HCT116 (cell line): Measurements from ENCODE around the gene CFAP77. TPM values are rescaled to one million over a fixed set of nuclear protein-coding genes. Genes with fewer than 3 reads are reported as not detected.

Experiments used
- ATAC-seq: fragments of 200-7000 bp; cut with Tn5 transposase; 2 replicates; pipeline ENCODE4 v1.9.1; 2020; ENCODE audit warnings: mild to moderate bottlenecking, moderate library complexity
- BruUV-seq: library from RNA; stranded (reverse); fragments of 400-500 nt; replicated peaks from 2 replicates; lab custom pipeline; 2021; lab: Mats Ljungman, UMichigan
- CTCF ChIA-PET: fragments of 300-600 bp; sonication (Branson Sonifier 250); formaldehyde crosslinking; loops from one replicate; lab custom pipeline; 2021; ENCODE audit warnings: antibody characterized with exemption; lab: Charles Lee
- POLR2A ChIA-PET: fragments of 300-600, 350-600 bp; sonication (Branson Sonifier 250); formaldehyde crosslinking; loops from one replicate; lab custom pipeline; 2021; ENCODE audit warnings: antibody characterized with exemption; lab: Charles Lee
- RAD21 ChIA-PET, 2 experiments: fragments of 300-600 bp; sonication (Branson Sonifier 250); formaldehyde crosslinking; loops; one replicate each; lab custom pipeline; 2023; ENCODE audit warnings: low total read pairs in 2 of 2; ENCODE audit not compliant: uncharacterized antibody in 2 of 2, unreplicated experiment in 2 of 2, low non-redundant PET in 1 of 2; lab: Charles Lee
- DNase-seq: peaks from one replicate; pipeline ENCODE4 v3.0.0-alpha.2; 2010; ENCODE audit warnings: low read depth, low spot score
- H2AFZ ChIP-seq: fragments of 200-600 bp; shearing (Covaris generic), sonication (generic); 2 replicates; pipeline ENCODE4 v1.6.1; 2017; ENCODE audit warnings: low read depth, mixed run types, mixed read lengths, antibody characterized with exemption, low read length; ENCODE audit not compliant: poor library complexity, severe bottlenecking
- H3K27ac ChIP-seq: 2 replicates; pipeline ENCODE4 v1.5.1; 2012; ENCODE audit warnings: low read depth, low read length
- H3K27me3 ChIP-seq: fragments of 200-600 bp; sonication (generic); 2 replicates; pipeline ENCODE4 v1.6.1; 2016; ENCODE audit warnings: mixed run types, low read length, mixed read lengths; ENCODE audit not compliant: insufficient read depth
- H3K36me3 ChIP-seq, 2 experiments: fragments of 200-500 bp in 1 of 2; fragments of 200-600 bp in 1 of 2; sonication (Bioruptor generic) in 1 of 2; sonication (generic) in 1 of 2; 2 replicates each; pipeline versions ENCODE4 v1.5.1 to v1.6.1; 2014 to 2016; ENCODE audit warnings: low read length in 2 of 2, inconsistent platforms in 1 of 2, mixed read lengths in 1 of 2, mixed run types in 1 of 2; ENCODE audit not compliant: insufficient read depth in 2 of 2, control insufficient read depth in 1 of 2
- H3K4me1 ChIP-seq, 2 experiments: fragments of 200-600 bp in 1 of 2; sonication (generic) in 1 of 2; 2 replicates each; pipeline versions ENCODE4 v1.5.1 to v1.6.1; 2012 to 2017; ENCODE audit warnings: low read length in 2 of 2, inconsistent platforms in 1 of 2, mild to moderate bottlenecking in 1 of 2, mixed read lengths in 1 of 2, mixed run types in 1 of 2, moderate library complexity in 1 of 2; ENCODE audit not compliant: insufficient read depth in 2 of 2, control insufficient read depth in 1 of 2
- H3K4me2 ChIP-seq: fragments of 200-600 bp; sonication (generic); 2 replicates; pipeline ENCODE4 v1.6.1; 2017; ENCODE audit warnings: mixed run types, low read length, mixed read lengths
- H3K4me3 ChIP-seq, 2 experiments: fragments of 200-600 bp in 1 of 2; sonication (generic) in 1 of 2; replicated peaks in 1 of 2; 2 replicates each; pipeline ENCODE4 v1.5.1; 2011 to 2016; ENCODE audit warnings: low read length in 2 of 2, control low read depth in 1 of 2, low read depth in 1 of 2, mild to moderate bottlenecking in 1 of 2, mixed read lengths in 1 of 2, mixed run types in 1 of 2
- H3K79me2 ChIP-seq: fragments of 200-600 bp; sonication (generic); 2 replicates; pipeline ENCODE4 v1.6.1; 2017; ENCODE audit warnings: mild to moderate bottlenecking, mixed run types, low read length, moderate library complexity, mixed read lengths; ENCODE audit not compliant: insufficient read depth
- H3K9ac ChIP-seq: fragments of 200-600 bp; sonication (generic); 2 replicates; pipeline ENCODE4 v1.6.1; 2016; ENCODE audit warnings: low read length, mixed read lengths
- H3K9me2 ChIP-seq: fragments of 200-600 bp; sonication (generic), shearing (Covaris generic); 2 replicates; pipeline ENCODE4 v1.6.1; 2017; ENCODE audit warnings: mixed run types, mild to moderate bottlenecking, moderate library complexity; ENCODE audit not compliant: insufficient read depth
- H3K9me3 ChIP-seq, 2 experiments: fragments of 200-500 bp in 1 of 2; fragments of 200-600 bp in 1 of 2; sonication (Bioruptor generic) in 1 of 2; sonication (generic) in 1 of 2; 2 replicates each; pipeline ENCODE4 v1.6.1; 2014 to 2017; ENCODE audit warnings: low read length in 2 of 2, mixed read lengths in 2 of 2, inconsistent platforms in 1 of 2, low read depth in 1 of 2, mild to moderate bottlenecking in 1 of 2, mixed run types in 1 of 2, moderate library complexity in 1 of 2; ENCODE audit not compliant: control insufficient read depth in 1 of 2, insufficient read depth in 1 of 2
- H4K20me1 ChIP-seq: fragments of 200-600 bp; sonication (generic), shearing (Covaris generic); 2 replicates; pipeline ENCODE4 v1.6.1; 2017; ENCODE audit warnings: mixed run types, mild to moderate bottlenecking, moderate library complexity; ENCODE audit not compliant: insufficient read depth
- ELF1 ChIP-seq: IDR thresholded peaks from 2 replicates; pipeline ENCODE4 v1.6.1; 2012; ENCODE audit warnings: low read depth, borderline replicate concordance
- EZH2phosphoT487 ChIP-seq: fragments of 200-600 bp; IDR thresholded peaks from 2 replicates; pipeline ENCODE4 v1.6.1; 2018; ENCODE audit warnings: antibody characterized with exemption, borderline replicate concordance
- FOSL1 ChIP-seq: IDR thresholded peaks from 2 replicates; pipeline ENCODE4 v1.6.1; 2012; ENCODE audit warnings: low read depth
- REST ChIP-seq: IDR thresholded peaks from 2 replicates; pipeline ENCODE4 v1.6.1; 2012; ENCODE audit warnings: low read depth
- YY1 ChIP-seq: IDR thresholded peaks from 2 replicates; pipeline ENCODE4 v1.6.1; 2011; ENCODE audit warnings: low read length, low read depth, moderate library complexity, mild to moderate bottlenecking; ENCODE audit not compliant: insufficient replicate concordance; ENCODE audit errors: extremely low read depth
- ZFX ChIP-seq: fragments of 450-650 bp; IDR thresholded peaks from 2 replicates; pipeline ENCODE4 v1.6.1; 2017
- ZNF274 ChIP-seq: fragments of 200-500 bp; sonication (Bioruptor generic); IDR thresholded peaks from 2 replicates; pipeline ENCODE4 v1.6.1; 2014; ENCODE audit warnings: mild to moderate bottlenecking, low read depth, low read length, inconsistent platforms
- intact Hi-C: fragments of 100-400 bp; cut with micrococcal nuclease; formaldehyde crosslinking; loops from 2 replicates; pipeline ENCODE4 v1.10.0; 2022
- total RNA-seq: library from RNA; stranded (reverse); gene quantifications from one replicate; pipeline ENCODE4 v1.2.1, GENCODE V29; 2021; ENCODE audit not compliant: unreplicated experiment

Gene CFAP77
- total RNA-seq, 1 experiment from 2014 or later = 0.98 TPM

- Histone ChIP-seq H3K9me3 (no peaks in the 10 kb centered on the region), H2AFZ (no peak overlapping the region), H3K9ac (no peak overlapping the region), H3K4me2 (no peak overlapping the region), H4K20me1 (no peaks in the 10 kb centered on the region), H3K36me3 (peaks cover 3 to 13% of the 10 kb centered on the region in 2 experiments; a peak in 1 of 4 replicates), H3K27me3 (no peaks in the 10 kb centered on the region), H3K4me3 (no peak overlapping the region), H3K9me2 (no peaks in the 10 kb centered on the region), H3K79me2 (no peaks in the 10 kb centered on the region), H3K27ac (no peak overlapping the region), H3K4me1 (no peaks in the 10 kb centered on the region)
- intact Hi-C loops = no loop called here
- DNase-seq = no peak
- RAD21 ChIA-PET = no interaction called here
- CTCF ChIA-PET = no interaction called here
- BruUV-seq = no TSS peak
- TF ChIP-seq YY1 (no peak), ZNF274 (no peak), REST (no peak), FOSL1 (no peak)
- POLR2A ChIA-PET = no interaction called here
- ATAC-seq = no peak
Observed at GRCh38 chr9:132594412-132594811, 184.4 kb downstream of the CFAP77 start.

GRCh38 chr9:132595319-132595718 lies 185.3 kb downstream of the CFAP77 start:
- no peak for TF ChIP-seq ZNF274
- TF ChIP-seq ZFX = no peak
- no peak for TF ChIP-seq EZH2phosphoT487
- TF ChIP-seq ELF1 = no peak
- H3K4me2 ChIP-seq = no peak overlapping the region
- H3K9me3 ChIP-seq = no peaks in the 10 kb centered on the region
- no peak overlapping the region for H3K27ac ChIP-seq
- ChIA-PET RAD21 (no interaction called here), CTCF (no interaction called here), POLR2A (no interaction called here)
- no peaks in the 10 kb centered on the region for H4K20me1 ChIP-seq
- no peaks in the 10 kb centered on the region for H3K27me3 ChIP-seq
- H2AFZ ChIP-seq = no peak overlapping the region
- no peak overlapping the region for H3K9ac ChIP-seq
- ATAC-seq (no peak), DNase-seq (no peak)
- peaks cover 3 to 13% of the 10 kb centered on the region in 2 experiments; a peak in 2 of 4 replicates for H3K36me3 ChIP-seq
- intact Hi-C loops = no loop called here
- no peak overlapping the region for H3K4me3 ChIP-seq
- H3K4me1 ChIP-seq = no peaks in the 10 kb centered on the region
- H3K79me2 ChIP-seq = no peaks in the 10 kb centered on the region
- no peaks in the 10 kb centered on the region for H3K9me2 ChIP-seq
- no TSS peak for BruUV-seq
